GM18498 (cell line): ENCODE measurements around the gene SIK2.
A peak's percentile ranks its signal among the peaks of the same experiment; 100 is the strongest.
"Not testable (repeated sequence)": the region's sequence is repeated elsewhere in the genome, so short reads cannot be mapped to it uniquely, and the experiment has no call there.

Experiments used
- ATAC-seq: cut with Tn5 transposase; IDR thresholded peaks from one replicate; pipeline ENCODE4 v1.9.1; 2021; ENCODE audit warnings: mild to moderate bottlenecking, moderate library complexity; ENCODE audit not compliant: unreplicated experiment

Gene SIK2

DNA sequence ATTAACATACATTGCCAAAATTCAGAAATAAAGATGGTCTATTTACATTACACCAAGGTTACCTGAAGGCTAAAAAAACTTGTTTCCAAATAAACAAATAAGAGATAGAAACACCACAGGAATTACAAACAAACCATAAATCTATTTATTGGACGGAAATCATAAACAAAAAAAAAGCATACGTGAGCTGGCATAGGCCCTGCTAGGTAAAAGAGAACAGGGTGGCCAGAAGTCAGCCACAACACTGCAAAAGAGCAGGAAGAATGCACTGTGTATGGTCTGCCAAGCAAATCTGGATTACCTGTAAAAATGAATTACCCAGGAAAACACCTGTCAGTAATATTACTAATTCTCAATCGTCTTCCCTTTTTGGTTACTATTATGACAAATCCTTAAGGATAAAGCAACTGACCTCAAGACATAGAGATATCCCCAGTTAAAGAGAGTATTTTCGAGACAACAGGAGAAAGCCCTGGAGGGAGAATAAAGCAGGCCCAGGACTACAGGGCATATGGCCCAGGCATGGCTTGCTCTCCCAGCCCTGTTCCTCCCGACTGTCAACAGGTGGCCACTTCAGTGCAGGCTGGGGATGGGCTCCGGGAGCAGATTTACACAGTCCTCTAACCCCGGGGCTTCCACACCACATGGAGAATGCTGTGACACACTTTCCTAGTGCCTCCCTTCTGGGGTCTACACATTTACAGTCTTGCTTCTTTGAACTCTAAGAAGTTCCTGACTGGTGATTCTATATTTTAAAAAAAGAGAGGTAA is 146.0 kb downstream of the SIK2 start:
- no peak for ATAC-seq

DNA sequence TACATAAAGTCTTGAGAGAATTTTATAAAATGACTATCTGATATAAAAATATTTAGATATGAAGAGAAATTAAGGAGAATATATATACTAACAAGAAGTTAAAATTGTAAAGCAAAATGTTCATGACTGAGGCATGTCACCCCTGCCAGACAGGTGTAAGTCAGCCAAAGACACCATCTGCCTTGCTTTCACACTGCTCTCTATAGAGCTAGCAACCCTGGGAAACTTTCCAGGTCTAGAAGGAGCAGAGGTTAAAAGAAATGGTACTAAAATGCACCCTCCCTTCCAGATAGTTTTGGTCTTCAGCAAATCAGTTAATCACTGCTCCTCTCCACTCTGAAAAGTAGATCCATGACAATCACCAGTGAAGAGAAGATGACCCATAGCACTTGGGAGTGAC is 147.4 kb downstream of the SIK2 start:
- ATAC-seq, result no peak

DNA sequence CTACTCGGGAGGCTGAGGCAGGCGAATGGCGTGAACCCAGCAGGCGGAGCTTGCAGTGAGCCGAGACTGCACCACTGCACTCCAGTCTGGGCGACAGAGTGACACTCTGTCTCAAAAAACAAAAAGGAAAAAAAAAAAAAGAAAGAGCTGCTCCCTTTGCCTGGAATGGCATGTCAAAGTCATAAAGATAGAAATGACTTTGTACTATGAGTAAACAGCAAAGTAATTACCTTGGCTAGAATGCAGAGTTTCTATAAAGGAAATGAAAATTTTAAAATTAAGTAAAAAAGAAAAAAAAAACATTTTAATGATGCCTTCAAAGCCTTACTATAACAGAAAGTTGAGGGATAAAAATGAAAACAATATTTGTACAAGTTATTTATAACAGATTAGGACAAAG is 153.8 kb downstream of the SIK2 start:
- no peak for ATAC-seq

DNA sequence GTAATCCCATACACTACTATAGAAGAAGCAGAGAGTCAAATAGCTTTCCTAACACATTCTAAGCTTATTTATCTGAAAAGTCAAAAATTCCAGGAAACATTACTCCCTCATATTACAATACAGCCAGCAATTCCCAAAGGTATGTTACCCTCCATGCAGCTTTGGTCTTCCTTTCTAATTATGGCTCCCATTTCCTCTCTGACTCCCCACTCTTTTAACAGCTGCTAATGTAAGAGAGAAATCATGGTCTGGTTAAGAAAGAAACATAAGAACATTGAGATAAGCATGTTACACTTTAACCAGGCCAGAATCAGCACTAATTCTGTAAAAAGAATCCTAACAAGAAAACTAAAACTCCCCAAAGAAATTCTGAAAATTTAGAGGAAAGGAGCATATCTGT is 157.1 kb downstream of the SIK2 start:
- ATAC-seq, result no peak

GRCh38 chr11:111759778-111760407 is 157.6 kb downstream of the SIK2 start:
- no peak for ATAC-seq

- ATAC-seq, result no peak
These were observed 158.8 kb downstream of the SIK2 start for GRCh38 chr11:111761036-111761435.

GRCh38 chr11:111762526-111762925 is 160.3 kb downstream of the SIK2 start:
- ATAC-seq, result no peak

DNA sequence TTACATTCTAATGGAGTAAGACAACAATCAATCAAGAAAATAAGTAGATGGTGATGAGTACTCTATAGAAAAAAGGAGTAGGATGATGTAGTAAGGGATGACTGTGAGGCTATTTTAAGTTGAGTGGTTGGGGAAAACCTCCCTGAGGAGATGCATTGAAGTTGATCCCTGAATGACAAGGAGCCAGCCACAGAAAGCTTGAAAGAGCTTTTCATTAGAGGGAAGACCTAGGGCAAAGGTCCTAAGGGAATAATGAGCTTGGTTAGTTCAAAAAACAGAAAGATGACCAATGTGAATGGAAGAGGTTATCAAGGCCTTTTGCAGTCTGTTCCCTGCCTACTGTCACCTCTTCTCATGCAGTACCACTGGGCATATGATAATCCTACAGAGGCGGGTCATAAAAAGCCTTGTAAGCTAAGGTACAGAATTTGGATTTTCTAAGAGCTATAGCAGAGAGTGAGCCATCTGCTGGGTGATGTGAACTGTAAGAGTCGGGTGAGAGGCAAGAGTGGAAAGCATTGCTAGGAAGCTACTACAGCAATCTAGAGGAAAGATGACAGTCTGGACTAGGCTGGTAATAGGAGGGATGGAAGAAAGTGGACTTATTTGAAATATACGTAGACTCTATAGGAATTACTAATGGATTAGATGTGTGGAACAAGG is 160.9 kb downstream of the SIK2 start:
- no peak for ATAC-seq

DNA sequence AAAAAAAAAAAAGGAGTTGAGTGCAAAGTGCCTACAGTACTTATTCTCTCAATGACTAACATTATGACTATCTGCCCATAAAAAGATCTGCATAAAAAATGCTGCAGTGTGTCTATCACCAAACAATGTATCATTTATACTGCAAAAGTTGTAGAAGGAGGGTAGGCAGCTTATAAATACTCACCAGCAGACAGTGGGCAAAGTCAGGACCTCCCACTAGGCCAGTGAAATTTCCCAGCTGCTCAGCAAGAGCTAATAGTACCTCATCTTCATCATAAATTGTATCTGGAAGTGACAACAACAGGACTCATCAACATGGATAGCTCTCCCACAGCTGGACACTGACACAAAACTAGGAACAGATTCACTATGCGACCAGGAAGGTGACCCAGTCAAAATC is 162.4 kb downstream of the SIK2 start:
- ATAC-seq, result no peak

GRCh38 chr11:111765320-111765983 is 163.2 kb downstream of the SIK2 start:
- ATAC-seq, result peak; percentile 43

DNA sequence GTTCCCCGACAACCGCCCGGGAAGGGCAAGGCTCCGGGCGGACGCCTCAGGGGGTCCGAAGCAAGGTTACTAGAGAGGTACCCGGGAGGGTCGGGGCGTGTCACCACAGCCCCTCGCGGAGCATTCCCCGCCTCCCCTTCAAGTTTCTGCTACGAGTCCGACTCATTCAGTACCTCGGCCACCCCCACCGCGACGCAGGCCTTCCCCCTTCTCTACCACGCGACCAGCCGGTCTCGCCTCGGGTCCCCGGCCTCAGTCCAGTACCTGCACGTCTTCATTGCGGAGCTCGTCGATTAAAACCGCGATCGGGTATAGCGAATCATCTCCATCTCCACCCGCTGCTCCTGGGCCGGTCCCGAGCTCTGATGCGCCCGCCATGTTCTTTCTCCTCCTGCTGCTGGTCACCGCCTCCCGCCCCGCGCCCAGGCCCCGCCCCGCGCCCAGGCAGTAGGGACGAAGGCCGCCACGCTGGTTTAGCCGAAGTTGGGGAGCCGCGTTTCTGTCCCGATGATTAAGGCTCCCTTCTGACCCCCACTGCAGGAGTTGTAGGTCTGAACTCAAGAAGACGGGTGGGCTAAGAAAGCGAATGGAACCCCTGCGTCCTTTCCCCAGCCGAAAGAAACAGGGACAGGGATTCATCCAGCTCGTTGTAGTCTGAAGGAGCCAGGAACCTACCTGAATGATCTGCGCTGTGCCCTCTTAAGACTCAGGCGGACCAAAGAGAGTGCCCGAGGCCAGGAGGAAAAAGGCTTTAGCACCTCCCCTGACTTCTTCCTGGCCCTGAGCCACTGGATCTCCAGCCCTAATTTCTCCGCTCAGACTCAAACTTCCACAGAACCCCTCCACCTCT is 164.0 kb downstream of the SIK2 start, which contains the start of gene PPP2R1B:
Gene PPP2R1B, minus strand, starts transcription at position 406 of the 850 bp plus-strand sequence. Its CDS starts 28 bp downstream, at position 378.
- ATAC-seq, result peak; percentile 92

DNA sequence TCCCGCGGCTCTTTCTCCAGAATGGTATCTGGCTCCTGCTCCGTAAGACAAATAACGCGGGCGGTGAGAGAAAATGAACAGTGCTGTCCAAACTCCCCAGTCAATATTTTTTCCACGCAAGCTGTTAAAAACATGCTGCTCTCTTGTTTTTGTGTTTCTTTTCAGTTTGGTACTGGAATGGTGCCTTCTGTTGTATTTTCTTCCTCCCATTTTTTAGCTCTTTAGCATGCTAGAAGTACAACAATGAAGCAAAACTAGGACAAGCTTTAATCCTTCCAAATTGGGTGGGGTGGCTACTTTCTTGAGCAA is 164.5 kb downstream of the SIK2 start:
- ATAC-seq, result no peak

DNA sequence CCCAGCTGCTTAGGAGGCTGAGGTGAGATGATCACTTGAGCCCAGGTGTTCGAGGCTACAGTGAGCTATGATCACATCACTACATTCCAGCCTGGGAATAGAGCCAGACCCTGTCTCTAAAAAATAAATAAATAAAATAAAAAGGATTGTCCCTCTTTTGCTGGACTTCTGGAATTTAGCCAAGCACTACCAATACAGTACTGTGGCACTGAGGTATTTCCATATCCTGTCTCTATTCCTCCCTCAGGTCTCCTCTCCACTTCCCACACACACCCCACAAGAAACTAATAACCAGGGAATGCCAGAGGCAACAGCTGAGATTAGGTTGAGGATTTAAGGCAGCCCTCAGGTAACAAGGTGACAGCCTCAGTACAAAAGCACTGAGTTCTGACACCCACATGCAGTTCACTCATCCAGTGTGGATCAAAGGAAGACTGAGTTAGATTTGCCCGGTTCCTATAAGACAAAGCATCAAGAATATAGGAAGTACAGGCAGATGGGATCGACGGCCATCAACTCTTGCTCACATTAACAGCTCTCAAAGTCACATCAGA is 168.4 kb downstream of the SIK2 start:
- ATAC-seq, result no peak

DNA sequence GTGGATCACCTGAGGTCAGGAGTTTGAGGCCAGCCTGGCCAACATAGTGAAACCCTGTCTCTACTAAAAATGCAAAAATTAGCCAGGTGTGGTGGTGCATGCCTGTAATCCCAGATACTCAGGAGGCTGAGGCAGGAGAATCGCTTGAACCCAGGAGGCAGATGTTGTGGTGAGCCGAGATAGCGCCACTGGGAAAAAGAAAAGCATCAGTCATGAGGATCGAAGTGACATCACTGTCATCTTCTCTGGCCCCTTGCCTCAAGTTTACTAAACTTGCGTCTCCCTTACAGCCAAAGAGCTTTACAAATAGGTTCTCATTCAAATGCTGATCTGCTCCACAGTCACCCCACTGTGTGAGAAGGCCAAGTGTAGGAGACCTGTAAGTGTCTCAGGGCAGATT is 169.0 kb downstream of the SIK2 start:
- ATAC-seq, result not testable (repeated sequence)

DNA sequence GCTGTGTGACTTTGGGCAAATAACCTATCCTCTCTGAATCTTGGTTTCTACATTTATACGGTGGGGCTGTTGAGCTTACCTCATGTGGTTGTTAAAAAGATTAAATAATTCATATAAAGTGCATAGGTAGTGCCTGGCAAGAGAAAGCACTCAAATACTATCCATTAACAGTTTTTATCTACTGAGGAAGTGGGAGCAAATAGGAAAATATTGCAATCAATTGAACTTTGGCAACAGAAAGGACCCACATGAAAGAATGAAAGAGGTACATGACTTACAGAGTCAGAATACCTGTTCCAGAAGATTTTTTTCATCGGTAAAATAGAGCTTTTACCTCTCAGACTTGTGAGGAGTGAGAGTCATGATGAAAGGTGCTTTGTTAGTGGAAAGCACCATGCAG is 170.3 kb downstream of the SIK2 start:
- no peak for ATAC-seq

GRCh38 chr11:111774955-111775710 is 172.9 kb downstream of the SIK2 start:
- no peak for ATAC-seq

DNA sequence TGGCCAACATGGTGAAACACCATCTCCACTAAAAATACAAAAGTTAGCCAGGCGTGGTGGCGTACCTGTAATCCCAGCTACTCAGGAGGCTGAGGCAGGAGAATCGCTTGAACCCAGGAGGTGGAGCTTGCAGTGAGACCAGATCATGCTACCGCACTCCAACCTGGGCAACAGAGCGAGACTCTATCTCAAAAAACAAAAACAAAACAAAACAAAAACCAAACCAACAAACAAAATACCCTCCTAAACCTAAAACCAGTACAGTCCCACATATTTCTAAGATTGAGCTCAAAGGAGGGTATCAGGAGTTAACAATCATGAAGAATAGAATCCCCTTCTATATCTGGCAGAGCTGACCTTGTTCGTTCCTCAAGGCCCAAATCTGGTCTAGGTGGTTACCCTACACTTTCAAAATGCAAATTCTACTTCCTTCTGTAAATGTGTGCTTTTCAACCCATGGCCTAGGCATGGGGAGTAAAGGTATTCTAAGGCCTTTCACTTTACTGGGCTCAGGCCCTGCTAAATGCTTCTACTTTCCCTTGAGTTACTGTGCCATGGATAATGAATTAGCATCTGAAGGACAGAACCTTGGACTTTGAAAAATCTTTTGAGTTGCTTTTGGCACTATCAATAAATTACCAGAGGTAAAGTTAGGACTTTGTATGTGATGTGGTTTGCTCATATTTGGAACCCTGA is 174.3 kb downstream of the SIK2 start:
- ATAC-seq, result peak; percentile 97

- ATAC-seq, result peak; percentile 71
These were observed 175.1 kb downstream of the SIK2 start for GRCh38 chr11:111777094-111778046.
